Effector memory CD8-positive, alpha-beta T cell (primary cell): ENCODE results near the gene CGNL1.
A peak's percentile ranks its signal among the peaks of the same experiment; 100 is the strongest.

Experiments used
- ATAC-seq: fragments of 150-1000 bp; cut with Tn5 transposase; replicated peaks from 2 replicates; pipeline ENCODE4 v1.10.0; 2021; ENCODE audit warnings: mild to moderate bottlenecking, moderate library complexity
- DNase-seq, 3 experiments: peaks; one replicate each; pipeline ENCODE4 v3.0.0; 2021
- H3K27ac Mint-ChIP-seq, 2 donors: one replicate each; pipeline ENCODE4 v1.8.0; 2022; ENCODE audit warnings: mild to moderate bottlenecking in 2 of 2, mixed read lengths in 2 of 2, moderate library complexity in 2 of 2
- H3K27me3 Mint-ChIP-seq, 2 donors: one replicate each; pipeline ENCODE4 v1.8.0; 2022; ENCODE audit warnings: mixed read lengths in 2 of 2
- H3K36me3 Mint-ChIP-seq: one replicate; pipeline ENCODE4 v1.8.0; 2022; ENCODE audit warnings: mild to moderate bottlenecking, moderate library complexity, mixed read lengths; ENCODE audit not compliant: insufficient read depth
- H3K4me1 Mint-ChIP-seq, 2 donors: one replicate each; pipeline ENCODE4 v1.8.0; 2022; ENCODE audit warnings: low read depth in 2 of 2, mixed read lengths in 2 of 2
- H3K4me3 Mint-ChIP-seq, 2 donors: one replicate each; pipeline ENCODE4 v1.8.0; 2022; ENCODE audit warnings: mild to moderate bottlenecking in 2 of 2, mixed read lengths in 2 of 2, moderate library complexity in 2 of 2
- H3K9me3 Mint-ChIP-seq, 2 donors: one replicate each; pipeline ENCODE4 v1.8.0; 2022; ENCODE audit warnings: mixed read lengths in 2 of 2

CGNL1 gene

DNA sequence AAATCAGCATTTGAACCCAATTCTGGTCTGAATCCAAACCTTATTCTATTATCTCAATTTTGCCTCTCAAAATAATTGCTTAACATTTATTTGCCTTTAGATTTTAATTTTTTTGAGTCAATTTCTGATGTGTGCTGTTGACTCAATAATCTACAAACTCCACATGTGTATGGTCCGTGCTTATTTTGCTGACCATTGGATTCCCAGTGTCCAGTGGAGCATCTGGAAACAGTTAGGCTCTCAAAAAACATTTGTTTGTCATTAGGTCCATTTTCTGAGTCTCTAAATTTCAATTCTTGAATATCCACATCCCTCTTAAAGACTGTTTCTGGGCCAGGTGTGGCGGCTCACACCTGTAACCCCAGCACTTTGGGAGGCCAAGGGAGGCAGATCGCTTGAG, 196.2 kb downstream of the CGNL1 start:
- DNase-seq, result no peak
- Mint-ChIP-seq H3K27me3 (peaks cover 48 to 70% of the 10 kb centered on the region in 2 donors), H3K9me3 (no peaks in the 10 kb centered on the region), H3K27ac (no peak overlapping the region), H3K36me3 (no peaks in the 10 kb centered on the region), H3K4me1 (no peaks in the 10 kb centered on the region), H3K4me3 (no peak overlapping the region)
- ATAC-seq, result no peak

DNA sequence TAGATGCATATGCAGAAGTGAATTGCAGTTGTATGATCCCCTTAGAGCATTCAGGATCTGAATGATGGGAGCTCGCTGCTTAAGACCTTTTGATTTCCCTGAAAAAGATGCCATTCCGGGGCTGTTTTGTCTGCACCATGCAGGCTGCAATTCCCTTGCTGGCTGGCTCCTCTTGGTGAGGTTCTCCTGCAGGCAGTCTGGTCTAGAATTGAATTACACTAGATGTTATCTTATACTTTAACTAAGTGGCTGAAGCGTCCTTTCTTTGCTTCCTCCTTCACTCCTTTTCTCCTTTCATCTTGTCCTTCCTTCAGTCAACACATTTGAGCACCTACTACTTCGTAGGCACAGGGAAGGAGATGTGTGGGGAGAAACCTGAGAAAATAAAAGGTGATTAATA, 196.8 kb downstream of the CGNL1 start:
- H3K4me1 Mint-ChIP-seq, result no peaks in the 10 kb centered on the region
- no peak overlapping the region for H3K4me3 Mint-ChIP-seq
- peaks cover 54 to 70% of the 10 kb centered on the region in 2 donors for H3K27me3 Mint-ChIP-seq
- no peaks in the 10 kb centered on the region for H3K36me3 Mint-ChIP-seq
- no peaks in the 10 kb centered on the region for H3K9me3 Mint-ChIP-seq
- no peak for ATAC-seq
- H3K27ac Mint-ChIP-seq, result no peak overlapping the region
- no peak for DNase-seq

DNA sequence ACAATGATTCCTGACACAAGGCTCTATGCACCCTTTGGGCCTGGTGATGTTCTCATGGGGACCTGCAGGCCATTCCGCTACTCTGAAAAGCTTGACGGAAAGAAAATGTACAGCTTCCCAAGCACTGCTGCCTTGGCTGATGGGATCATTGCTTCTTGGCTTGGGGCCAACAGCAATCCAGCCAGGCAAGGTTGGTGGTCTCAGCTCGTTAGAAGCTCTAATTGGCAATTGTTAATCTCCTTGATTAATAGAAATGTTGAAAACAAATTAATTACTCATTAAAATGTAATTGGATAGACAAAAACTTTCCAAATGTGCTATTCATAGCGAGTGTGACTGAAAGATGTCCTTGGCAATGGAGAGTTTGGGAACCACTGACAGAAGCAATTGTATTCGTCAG, 199.1 kb downstream of the CGNL1 start:
- Mint-ChIP-seq H3K27ac (no peak overlapping the region), H3K4me3 (no peak overlapping the region), H3K36me3 (no peaks in the 10 kb centered on the region), H3K27me3 (peaks cover 53 to 70% of the 10 kb centered on the region in 2 donors), H3K9me3 (no peaks in the 10 kb centered on the region), H3K4me1 (no peaks in the 10 kb centered on the region)
- ATAC-seq (no peak), DNase-seq (no peak)

DNA sequence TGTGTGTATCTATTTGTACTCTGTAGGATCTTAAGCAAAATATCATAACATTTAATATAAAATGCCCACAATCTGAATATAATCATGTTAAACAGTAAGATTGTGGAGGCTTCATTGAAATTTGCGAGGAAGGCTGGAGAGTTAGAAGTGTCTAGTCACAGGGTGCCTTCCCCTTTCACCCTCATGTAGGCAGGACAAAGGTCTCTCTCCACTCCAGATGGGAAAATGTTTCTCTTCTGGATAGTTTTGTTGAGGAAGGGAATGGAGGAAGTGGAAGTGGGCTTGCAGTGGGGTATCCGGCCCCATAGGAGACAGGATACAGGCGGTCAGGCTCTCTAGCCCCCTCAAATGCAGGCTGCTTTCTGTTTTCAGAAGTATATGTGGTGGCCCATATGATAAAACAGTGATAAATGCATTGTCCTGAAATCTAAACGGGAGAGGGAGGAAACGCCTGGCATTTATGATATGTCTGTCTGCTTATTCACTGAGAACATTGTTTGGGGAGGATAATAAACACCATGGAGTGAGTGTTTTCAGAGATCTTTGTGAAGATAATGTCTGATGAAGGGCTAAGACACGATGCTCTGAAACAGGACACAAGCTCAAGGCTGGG, 202.1 kb downstream of the CGNL1 start:
- ATAC-seq (no peak), DNase-seq (no peak)
- Mint-ChIP-seq H3K4me1 (no peaks in the 10 kb centered on the region), H3K27me3 (peaks cover 65 to 75% of the 10 kb centered on the region in 2 donors), H3K4me3 (no peak overlapping the region), H3K36me3 (no peaks in the 10 kb centered on the region), H3K27ac (no peak overlapping the region), H3K9me3 (peaks cover 4 to 9% of the 10 kb centered on the region in 2 donors)

DNA sequence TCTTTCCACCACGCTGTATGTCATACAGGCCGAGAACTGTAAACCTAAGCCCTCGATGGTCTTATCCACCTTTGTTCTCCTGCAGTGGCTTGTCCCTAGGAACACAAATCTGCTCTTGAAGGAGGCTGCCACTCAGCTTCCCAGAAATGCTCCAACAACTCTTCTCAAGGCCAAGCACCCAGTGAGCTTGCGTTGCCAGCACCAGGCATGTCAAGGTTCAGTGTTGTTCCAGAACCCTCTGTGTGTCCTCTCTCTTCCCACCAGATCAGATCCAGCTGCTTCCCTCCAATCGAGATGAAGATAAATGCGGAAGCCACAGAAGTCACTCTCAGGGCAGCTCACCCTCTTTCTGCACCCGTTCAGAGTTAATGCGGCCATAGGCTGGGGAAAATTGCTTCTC, 204.1 kb downstream of the CGNL1 start:
- no peak overlapping the region for H3K27ac Mint-ChIP-seq
- H3K27me3 Mint-ChIP-seq, result peaks cover 75 to 78% of the 10 kb centered on the region in 2 donors
- DNase-seq, result no peak
- peaks cover 5 to 12% of the 10 kb centered on the region in 2 donors for H3K9me3 Mint-ChIP-seq
- no peak for ATAC-seq
- no peak overlapping the region for H3K4me3 Mint-ChIP-seq
- H3K36me3 Mint-ChIP-seq, result no peaks in the 10 kb centered on the region
- H3K4me1 Mint-ChIP-seq, result no peaks in the 10 kb centered on the region

DNA sequence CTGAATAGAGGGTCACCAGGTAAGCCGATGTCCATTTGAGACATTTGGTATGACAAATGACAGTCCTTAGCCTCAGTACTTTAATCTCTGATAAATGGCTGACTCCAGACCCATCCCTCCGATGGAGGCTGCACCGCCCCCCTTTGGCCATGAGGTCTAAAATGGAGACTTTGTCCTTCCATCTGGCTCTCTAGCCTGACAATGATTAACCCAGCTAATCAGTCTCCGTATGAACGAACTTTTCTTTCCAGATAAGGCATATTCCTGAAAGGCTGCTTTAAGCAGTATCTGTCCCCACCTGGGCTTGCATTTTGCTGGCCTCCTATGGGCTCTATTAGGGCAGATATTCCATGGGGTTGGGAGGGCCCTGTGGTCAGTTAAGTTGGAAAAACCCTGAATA, 204.6 kb downstream of the CGNL1 start:
- Mint-ChIP-seq H3K36me3 (no peaks in the 10 kb centered on the region), H3K27ac (no peak overlapping the region), H3K9me3 (peaks cover 5 to 12% of the 10 kb centered on the region in 2 donors), H3K4me1 (no peaks in the 10 kb centered on the region), H3K27me3 (peaks cover 76 to 78% of the 10 kb centered on the region in 2 donors), H3K4me3 (no peak overlapping the region)
- DNase-seq, result no peak
- no peak for ATAC-seq

DNA sequence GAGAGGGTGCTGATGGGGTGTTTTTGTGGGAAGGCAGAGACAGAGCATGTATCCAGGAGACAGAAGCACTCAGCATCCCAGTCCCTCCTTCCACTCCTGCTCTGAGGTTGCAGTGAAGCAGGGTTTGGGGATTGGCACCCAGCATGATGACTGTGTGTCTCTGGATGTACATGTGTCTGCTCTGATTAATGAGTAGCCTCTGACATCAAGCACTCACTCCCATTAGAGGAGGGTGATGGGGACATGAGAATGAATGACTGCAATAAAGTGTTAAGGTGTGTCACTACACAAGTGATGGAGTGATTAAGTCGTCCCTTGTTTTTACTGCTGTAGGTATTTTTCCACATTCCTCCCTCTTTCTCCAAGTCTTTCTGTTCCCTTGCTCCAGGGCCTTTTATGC, 205.8 kb downstream of the CGNL1 start:
- H3K4me1 Mint-ChIP-seq, result no peaks in the 10 kb centered on the region
- DNase-seq, result no peak
- H3K9me3 Mint-ChIP-seq, result peaks cover 5 to 12% of the 10 kb centered on the region in 2 donors
- H3K36me3 Mint-ChIP-seq, result no peaks in the 10 kb centered on the region
- peaks cover 74 to 78% of the 10 kb centered on the region in 2 donors for H3K27me3 Mint-ChIP-seq
- no peak for ATAC-seq
- no peak overlapping the region for H3K27ac Mint-ChIP-seq
- H3K4me3 Mint-ChIP-seq, result no peak overlapping the region

DNA sequence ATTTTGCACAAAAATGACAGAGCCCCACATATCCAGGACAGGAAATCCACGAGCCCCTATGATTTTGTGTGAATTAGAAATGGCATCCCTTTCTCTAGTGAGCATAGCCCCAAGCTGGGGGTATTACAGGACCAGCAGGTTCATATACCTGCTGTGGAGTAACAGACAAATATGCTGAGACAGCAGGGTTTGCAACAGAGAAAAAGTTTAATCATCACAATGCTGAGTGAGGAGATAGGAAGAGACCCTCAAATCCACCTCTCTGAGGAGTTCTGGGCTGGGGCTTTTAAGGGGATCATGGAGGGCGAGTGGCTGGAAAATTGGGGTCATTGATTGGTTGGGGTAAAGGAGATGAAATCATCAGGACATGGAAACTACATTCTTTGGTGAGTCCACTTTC, 207.0 kb downstream of the CGNL1 start:
- Mint-ChIP-seq H3K4me1 (peaks cover 0 to 3% of the 10 kb centered on the region in 2 donors), H3K9me3 (peaks cover 5 to 12% of the 10 kb centered on the region in 2 donors), H3K36me3 (no peaks in the 10 kb centered on the region), H3K27ac (no peak overlapping the region), H3K4me3 (no peak overlapping the region), H3K27me3 (peaks cover 78% of the 10 kb centered on the region in 2 donors)
- DNase-seq (no peak), ATAC-seq (no peak)

DNA sequence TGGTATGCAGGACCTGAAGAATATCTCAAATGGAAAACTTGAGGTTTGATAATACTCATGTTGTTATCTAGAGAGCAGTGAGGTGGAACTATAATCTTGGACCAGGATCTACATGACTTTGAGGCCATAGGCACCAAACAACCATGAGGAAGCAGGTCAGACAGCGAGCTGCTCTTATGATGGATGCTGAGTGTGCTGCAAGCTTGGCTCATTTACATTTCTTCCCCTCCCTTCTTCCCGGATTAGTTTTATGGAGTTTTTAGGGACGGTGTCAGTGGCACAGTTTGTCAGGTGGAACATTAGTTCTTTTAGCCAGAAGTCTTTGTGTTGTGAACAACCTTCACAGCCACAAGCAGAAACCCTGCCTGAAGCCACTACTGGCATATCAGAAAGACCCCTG, 207.4 kb downstream of the CGNL1 start:
- no peak overlapping the region for H3K27ac Mint-ChIP-seq
- ATAC-seq, result no peak
- H3K27me3 Mint-ChIP-seq, result peaks cover 78% of the 10 kb centered on the region in 2 donors
- H3K4me3 Mint-ChIP-seq, result no peak overlapping the region
- no peak for DNase-seq
- peaks cover 0 to 3% of the 10 kb centered on the region in 2 donors for H3K4me1 Mint-ChIP-seq
- H3K9me3 Mint-ChIP-seq, result peaks cover 5 to 12% of the 10 kb centered on the region in 2 donors
- no peaks in the 10 kb centered on the region for H3K36me3 Mint-ChIP-seq

DNA sequence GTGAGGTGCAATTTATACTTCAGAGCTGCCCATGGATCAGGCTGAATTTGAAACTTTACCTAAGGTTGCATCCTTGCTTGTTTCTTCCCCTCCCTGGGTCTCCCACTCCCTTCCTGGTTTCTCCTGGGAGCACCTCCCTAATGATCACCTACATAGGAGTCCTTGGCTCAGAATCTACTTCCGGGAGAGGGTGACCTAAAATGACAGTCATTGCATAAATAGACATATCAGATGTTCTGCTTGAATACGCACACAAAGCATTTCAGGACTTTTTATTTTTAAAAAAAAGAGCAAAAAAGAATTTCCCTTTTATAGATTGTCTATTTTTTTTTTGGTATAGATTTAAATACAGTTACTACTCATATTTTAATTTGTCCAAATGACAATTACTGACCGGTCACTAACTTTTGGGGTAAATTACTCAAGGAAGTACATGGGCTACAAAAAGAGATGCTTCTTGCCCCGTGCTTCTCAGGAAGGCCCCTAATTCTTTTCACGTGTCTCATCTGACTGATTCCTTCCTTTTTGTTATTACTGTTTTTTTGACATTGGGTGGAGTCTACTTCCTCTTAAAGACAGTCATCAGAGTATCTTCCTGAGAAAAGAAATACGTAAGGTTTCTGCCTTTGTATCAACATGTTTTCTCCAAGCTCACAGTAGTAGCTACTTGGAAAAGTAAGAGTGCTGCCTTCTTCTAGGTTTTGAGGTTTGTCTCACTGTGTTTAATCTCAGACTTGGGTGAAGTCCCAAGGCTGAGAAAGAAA, 210.5 kb downstream of the CGNL1 start:
- peaks cover 5 to 12% of the 10 kb centered on the region in 2 donors for H3K9me3 Mint-ChIP-seq
- DNase-seq, result no peak
- peaks cover 75 to 78% of the 10 kb centered on the region in 2 donors for H3K27me3 Mint-ChIP-seq
- peak; percentile 31 for ATAC-seq
- no peak overlapping the region for H3K27ac Mint-ChIP-seq
- no peaks in the 10 kb centered on the region for H3K36me3 Mint-ChIP-seq
- H3K4me3 Mint-ChIP-seq, result no peak overlapping the region
- peaks cover 3 to 6% of the 10 kb centered on the region in 2 donors for H3K4me1 Mint-ChIP-seq

DNA sequence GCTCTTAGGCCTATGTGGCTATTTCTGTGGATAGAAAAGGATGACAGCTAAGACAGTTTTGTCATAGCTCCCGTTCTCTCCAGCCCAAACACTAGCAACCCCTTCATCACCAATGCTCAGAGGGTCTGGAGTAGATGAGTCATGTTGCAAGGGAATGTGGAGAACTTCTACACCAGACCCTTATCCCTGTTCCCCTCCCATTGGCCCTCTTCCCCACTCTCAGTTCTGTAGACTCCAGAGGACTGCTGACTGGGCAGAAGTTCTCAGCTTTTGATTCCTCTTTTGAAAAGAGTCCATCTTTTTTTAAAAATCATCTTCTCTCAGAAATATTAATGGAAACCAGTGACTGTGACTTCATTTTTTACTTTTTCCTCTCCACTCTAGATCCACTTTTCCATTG, 213.0 kb downstream of the CGNL1 start:
- Mint-ChIP-seq H3K4me3 (no peak overlapping the region), H3K27ac (no peak overlapping the region), H3K4me1 (peaks cover 3 to 6% of the 10 kb centered on the region in 2 donors), H3K36me3 (no peaks in the 10 kb centered on the region), H3K27me3 (peaks cover 70 to 77% of the 10 kb centered on the region in 2 donors), H3K9me3 (no peaks in the 10 kb centered on the region)
- DNase-seq (no peak), ATAC-seq (no peak)

DNA sequence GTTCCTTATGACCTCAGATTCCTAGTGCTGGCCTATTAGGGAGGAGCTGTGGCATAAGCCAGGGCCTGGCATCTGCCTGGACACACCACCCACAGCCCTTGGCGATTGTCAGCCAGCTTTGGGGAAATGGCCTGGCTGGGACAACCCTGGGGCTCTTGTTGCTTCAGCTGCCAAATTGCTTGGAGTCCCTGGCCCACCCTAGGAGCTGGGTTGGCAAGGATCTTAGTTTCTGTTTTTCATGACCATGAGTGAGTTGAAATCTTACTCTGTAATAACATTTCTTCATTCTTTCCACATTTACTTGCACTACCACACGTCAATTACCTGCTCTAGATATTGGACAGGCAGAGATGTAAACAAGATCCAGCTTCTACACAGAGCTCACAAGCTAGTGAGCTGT, 213.4 kb downstream of the CGNL1 start:
- no peak for ATAC-seq
- no peak for DNase-seq
- H3K4me3 Mint-ChIP-seq, result no peak overlapping the region
- peaks cover 3 to 6% of the 10 kb centered on the region in 2 donors for H3K4me1 Mint-ChIP-seq
- H3K36me3 Mint-ChIP-seq, result no peaks in the 10 kb centered on the region
- H3K27ac Mint-ChIP-seq, result no peak overlapping the region
- H3K27me3 Mint-ChIP-seq, result peaks cover 70 to 82% of the 10 kb centered on the region in 2 donors
- H3K9me3 Mint-ChIP-seq, result no peaks in the 10 kb centered on the region

DNA sequence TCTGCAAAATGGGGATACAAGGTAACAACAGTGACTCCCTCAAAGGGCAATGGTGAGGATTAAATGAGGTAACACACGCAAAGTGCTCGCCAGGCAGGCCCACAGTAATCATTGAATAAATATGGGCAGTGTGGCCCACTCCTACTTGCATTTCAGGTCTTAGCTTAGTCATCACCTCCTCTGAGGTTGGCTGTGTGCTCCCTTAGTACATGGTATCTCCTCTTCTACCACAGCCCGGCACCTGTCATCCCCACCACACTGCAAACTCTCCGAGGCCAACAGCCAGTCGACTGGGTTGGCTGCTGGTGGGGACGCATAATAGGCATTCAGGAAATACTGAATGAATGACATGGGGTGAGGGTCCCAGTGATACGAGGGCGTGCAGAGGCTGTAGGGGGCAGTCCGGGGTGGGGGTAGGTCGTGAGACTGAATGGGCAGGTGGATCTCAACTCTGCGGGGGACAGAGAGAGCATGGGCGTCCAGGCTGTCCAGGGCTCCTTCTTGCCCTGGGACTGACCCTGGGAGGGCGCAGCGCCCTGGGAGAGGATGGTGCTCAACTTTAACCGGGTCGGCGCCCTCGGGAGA, 215.0 kb downstream of the CGNL1 start:
- no peak for ATAC-seq
- DNase-seq, result no peak
- no peaks in the 10 kb centered on the region for H3K36me3 Mint-ChIP-seq
- H3K4me1 Mint-ChIP-seq, result peaks cover 3 to 6% of the 10 kb centered on the region in 2 donors
- peaks cover 67 to 85% of the 10 kb centered on the region in 2 donors for H3K27me3 Mint-ChIP-seq
- no peak overlapping the region for H3K4me3 Mint-ChIP-seq
- no peak overlapping the region for H3K27ac Mint-ChIP-seq
- no peaks in the 10 kb centered on the region for H3K9me3 Mint-ChIP-seq
